Thoracic aorta (tissue), 2 donors: ENCODE results near the gene TLR6. TPM values are rescaled to one million over a fixed set of nuclear protein-coding genes. Genes with fewer than 3 reads are reported as not detected.

Source experiments
- ATAC-seq: fragments of 150-250 bp; one replicate; pipeline ENCODE4 v1.8.0; 2017; ENCODE audit warnings: low read depth; ENCODE audit not compliant: insufficient number of reproducible peaks, low FRiP score
- DNase-seq: peaks from one replicate; pipeline ENCODE4 v3.0.0-alpha.2; 2020; ENCODE audit warnings: low spot score
- H3K27ac ChIP-seq, 2 donors: fragments of 200-600 bp; sonication (generic); 1 replicate in 1 of 2; 2 replicates in 1 of 2; pipeline ENCODE4 v1.5.1; 2016; ENCODE audit warnings: mild to moderate bottlenecking in 2 of 2, moderate library complexity in 2 of 2
- H3K27me3 ChIP-seq: fragments of 200-600 bp; sonication (generic); replicated peaks from 2 replicates; pipeline ENCODE4 v1.6.0; 2016; ENCODE audit warnings: mild to moderate bottlenecking; ENCODE audit not compliant: insufficient read depth
- H3K36me3 ChIP-seq: fragments of 200-600 bp; sonication (generic); one replicate; pipeline ENCODE4 v1.5.1; 2016
- H3K4me1 ChIP-seq, 2 donors: fragments of 200-600 bp; sonication (generic); 1 replicate in 1 of 2; 2 replicates in 1 of 2; pipeline versions ENCODE4 v1.5.1 to v1.6.0; 2016; ENCODE audit warnings: low read depth in 2 of 2, mild to moderate bottlenecking in 1 of 2; ENCODE audit not compliant: control insufficient read depth in 1 of 2
- H3K4me3 ChIP-seq: fragments of 200-600 bp; sonication (generic); 2 replicates; pipeline ENCODE4 v1.5.1; 2016; ENCODE audit warnings: mild to moderate bottlenecking
- H3K9me3 ChIP-seq: fragments of 200-600 bp; sonication (generic); 2 replicates; pipeline ENCODE4 v1.5.1; 2016
- CTCF ChIP-seq: fragments of 200-600 bp; sonication (generic); IDR thresholded peaks from one replicate; pipeline ENCODE4 v1.5.1; 2019; ENCODE audit warnings: antibody characterized with exemption
- total RNA-seq, 2 donors: library from RNA; depleted of rRNA; stranded (reverse); fragments of >200 nt; gene quantifications; one replicate each; pipeline versions ENCODE4 v1.1.0 to v1.2.3, GENCODE V29; 2016

Gene TLR6
- total RNA-seq, 2 donors from 2014 or later = 1.8 to 3.5 TPM

GRCh38 chr4:38832624-38833528 is 23.7 kb downstream of the TLR6 start:
- no peak for TF ChIP-seq CTCF
- Histone ChIP-seq H3K36me3 (no peaks in the 10 kb centered on the region), H3K27me3 (no peaks in the 10 kb centered on the region), H3K9me3 (peaks cover 13% of the 10 kb centered on the region), H3K27ac (no peak overlapping the region), H3K4me1 (no peaks in the 10 kb centered on the region), H3K4me3 (no peak overlapping the region)
- DNase-seq = no peak
- ATAC-seq = no peak

- no peaks in the 10 kb centered on the region for H3K36me3 ChIP-seq
- H3K27ac ChIP-seq = no peak overlapping the region
- peaks cover 13% of the 10 kb centered on the region for H3K9me3 ChIP-seq
- DNase-seq (no peak), ATAC-seq (no peak)
- no peak for TF ChIP-seq CTCF
- no peaks in the 10 kb centered on the region for H3K27me3 ChIP-seq
- H3K4me3 ChIP-seq = no peak overlapping the region
- H3K4me1 ChIP-seq = no peaks in the 10 kb centered on the region
These were observed 24.4 kb downstream of the TLR6 start for GRCh38 chr4:38832206-38832605.

GRCh38 chr4:38831653-38832052 is 25.0 kb downstream of the TLR6 start:
- no peaks in the 10 kb centered on the region for H3K36me3 ChIP-seq
- no peak overlapping the region for H3K27ac ChIP-seq
- no peak for TF ChIP-seq CTCF
- no peak for ATAC-seq
- no peak overlapping the region for H3K4me3 ChIP-seq
- no peaks in the 10 kb centered on the region for H3K4me1 ChIP-seq
- DNase-seq = no peak
- peaks cover 9% of the 10 kb centered on the region for H3K9me3 ChIP-seq
- no peaks in the 10 kb centered on the region for H3K27me3 ChIP-seq

- ATAC-seq (no peak), DNase-seq (no peak)
- no peak overlapping the region for H3K27ac ChIP-seq
- no peak overlapping the region for H3K4me3 ChIP-seq
- no peaks in the 10 kb centered on the region for H3K36me3 ChIP-seq
- peaks cover under 1% of the 10 kb centered on the region for H3K9me3 ChIP-seq
- no peaks in the 10 kb centered on the region for H3K27me3 ChIP-seq
- TF ChIP-seq CTCF = no peak
- H3K4me1 ChIP-seq = no peaks in the 10 kb centered on the region
These were observed 27.4 kb downstream of the TLR6 start for GRCh38 chr4:38829237-38829636.

- Histone ChIP-seq H3K36me3 (no peaks in the 10 kb centered on the region), H3K27me3 (no peaks in the 10 kb centered on the region), H3K27ac (no peak overlapping the region), H3K4me3 (no peak overlapping the region), H3K4me1 (no peaks in the 10 kb centered on the region), H3K9me3 (no peaks in the 10 kb centered on the region)
- no peak for ATAC-seq
- no peak for TF ChIP-seq CTCF
- no peak for DNase-seq
These were observed 32.9 kb downstream of the TLR6 start for GRCh38 chr4:38823766-38824165.
